ENCODE results near the gene STAT3.
"Not testable (repeated sequence)": the region's sequence is repeated elsewhere in the genome, so short reads cannot be mapped to it uniquely, and the experiment has no call there.

STAT3 gene

DNA sequence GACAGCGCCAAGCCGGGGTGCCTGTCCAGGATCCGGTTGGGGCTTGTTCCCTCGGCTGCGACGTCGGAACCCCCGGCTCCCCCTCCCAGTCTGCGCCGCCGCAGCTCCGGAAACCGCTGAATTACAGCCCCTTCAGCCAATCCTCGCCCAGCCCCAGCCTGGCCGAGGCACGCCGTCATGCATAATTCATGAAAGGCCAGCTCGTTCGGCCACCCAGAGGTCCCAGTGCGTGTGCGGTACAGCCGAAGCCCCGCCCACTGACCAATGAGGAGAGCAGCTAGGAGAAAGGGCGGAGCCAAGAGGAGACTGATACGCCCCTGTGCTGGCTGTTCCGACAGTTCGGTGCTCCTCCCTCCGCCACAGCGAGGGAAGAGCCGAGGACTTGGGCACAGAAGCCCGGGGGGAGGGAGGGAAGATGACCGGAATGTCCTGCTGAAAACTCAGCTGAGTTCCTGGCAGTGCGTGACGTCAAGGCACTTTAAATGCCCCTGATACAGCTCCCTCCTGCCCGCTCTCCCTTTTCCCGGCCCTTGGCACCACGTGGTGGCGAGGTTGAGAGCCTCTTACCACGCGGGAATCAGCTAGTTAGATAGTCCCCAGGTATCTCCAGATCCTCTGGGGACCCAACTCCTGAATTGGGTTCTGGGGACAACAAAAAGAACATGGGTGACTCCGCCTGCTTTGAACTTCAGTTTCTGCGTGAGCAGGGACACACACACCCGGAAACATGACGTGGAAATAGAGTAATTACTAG, at the start of gene STAT3:
TSS of gene STAT3 (minus strand) at position 62 of the 754 bp plus-strand sequence. CDS start 39,926 bp downstream, outside the sequence.
- DNase-seq (ENCODE audit: low spot score): peak; percentile 100

DNA sequence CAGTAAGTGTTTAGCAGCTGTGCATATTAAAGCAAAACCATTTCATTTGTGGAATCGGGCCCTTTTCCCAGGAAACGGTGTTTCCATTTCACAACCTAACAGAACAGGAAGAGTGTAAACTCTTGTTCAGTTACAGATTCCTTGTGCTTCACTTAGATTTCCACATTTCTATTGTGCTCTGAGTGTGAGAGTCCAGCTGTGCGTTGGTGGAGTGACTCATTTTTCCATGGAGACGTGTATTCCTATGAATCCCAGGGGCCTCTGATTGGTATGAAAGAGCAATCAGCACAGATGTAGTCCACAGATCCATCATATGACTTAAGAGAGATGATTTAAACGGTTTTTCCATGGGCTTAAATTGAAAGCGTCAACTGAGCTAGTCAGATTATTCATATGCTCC, 48.1 kb upstream of the STAT3 start:
- no peak for DNase-seq (ENCODE audit: low spot score)

GRCh38 chr17:42431758-42432161, 43.5 kb upstream of the STAT3 start:
- no peak for DNase-seq (ENCODE audit: low spot score)

GRCh38 chr17:42429726-42430447, 41.6 kb upstream of the STAT3 start:
- no peak for DNase-seq (ENCODE audit: low spot score)

- peak; percentile 52 for DNase-seq (ENCODE audit: low spot score)
These were observed 40.1 kb upstream of the STAT3 start for GRCh38 chr17:42428141-42428944.

DNA sequence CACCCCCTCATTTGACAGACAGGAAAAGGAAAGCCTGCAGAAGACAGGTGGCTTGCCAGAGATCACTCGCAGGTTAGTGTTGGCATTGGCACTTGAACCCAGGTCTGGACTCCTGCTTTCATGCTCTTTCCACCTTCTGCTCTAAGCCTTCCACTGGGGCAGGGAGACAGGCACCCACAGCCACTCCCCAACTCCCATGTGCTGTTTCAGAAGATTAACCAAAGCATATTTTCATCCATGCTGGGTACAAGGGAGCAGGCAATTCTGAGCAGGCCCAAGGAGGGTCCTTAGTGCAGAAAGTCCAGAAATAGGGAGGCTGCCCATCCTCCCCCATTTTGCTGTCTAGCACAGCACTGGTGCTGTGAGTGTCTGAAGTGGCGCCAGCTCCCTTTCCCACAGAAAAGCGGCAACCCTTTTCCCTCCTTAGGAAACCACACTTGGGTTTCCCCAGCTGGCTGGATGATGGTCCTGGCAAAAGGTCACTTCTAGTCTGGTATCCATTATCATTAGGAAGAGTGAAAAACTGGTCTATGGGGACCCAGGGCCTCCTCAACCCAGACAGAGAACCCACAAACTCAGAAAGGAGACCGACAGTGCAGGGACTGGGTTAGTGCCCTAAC, 36.9 kb upstream of the STAT3 start:
- DNase-seq (ENCODE audit: low spot score): no peak

DNA sequence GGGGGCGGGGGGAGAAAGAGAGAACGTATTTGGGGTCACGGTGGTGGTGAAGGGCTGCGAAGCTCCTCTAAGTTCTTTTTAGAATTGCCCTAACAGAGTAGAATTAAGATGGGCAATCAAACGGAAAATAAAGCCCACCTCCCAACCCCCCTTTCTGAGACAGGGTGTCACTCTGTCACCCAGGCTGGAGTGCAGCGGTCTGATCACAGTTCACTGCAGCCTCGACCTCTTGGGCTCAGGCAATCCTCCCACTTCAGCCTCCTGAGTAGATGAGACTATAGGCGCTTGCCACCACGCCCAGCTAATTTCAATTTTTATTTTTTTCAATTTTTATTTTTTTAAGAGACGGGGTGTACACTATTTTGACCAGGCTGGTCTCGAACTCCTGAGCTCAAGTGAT, 35.5 kb upstream of the STAT3 start:
- DNase-seq (ENCODE audit: low spot score): no peak

- no peak for DNase-seq (ENCODE audit: low spot score)
These were observed 34.9 kb upstream of the STAT3 start, which contains the start of gene CAVIN1 for GRCh38 chr17:42422958-42423712. Gene CAVIN1 (minus strand): TSS chr17:42423256. CDS start chr17:42423097, 159 bp downstream.

- peak; percentile 8 for DNase-seq (ENCODE audit: low spot score)
These were observed 34.2 kb upstream of the STAT3 start for GRCh38 chr17:42422412-42422957.

DNA sequence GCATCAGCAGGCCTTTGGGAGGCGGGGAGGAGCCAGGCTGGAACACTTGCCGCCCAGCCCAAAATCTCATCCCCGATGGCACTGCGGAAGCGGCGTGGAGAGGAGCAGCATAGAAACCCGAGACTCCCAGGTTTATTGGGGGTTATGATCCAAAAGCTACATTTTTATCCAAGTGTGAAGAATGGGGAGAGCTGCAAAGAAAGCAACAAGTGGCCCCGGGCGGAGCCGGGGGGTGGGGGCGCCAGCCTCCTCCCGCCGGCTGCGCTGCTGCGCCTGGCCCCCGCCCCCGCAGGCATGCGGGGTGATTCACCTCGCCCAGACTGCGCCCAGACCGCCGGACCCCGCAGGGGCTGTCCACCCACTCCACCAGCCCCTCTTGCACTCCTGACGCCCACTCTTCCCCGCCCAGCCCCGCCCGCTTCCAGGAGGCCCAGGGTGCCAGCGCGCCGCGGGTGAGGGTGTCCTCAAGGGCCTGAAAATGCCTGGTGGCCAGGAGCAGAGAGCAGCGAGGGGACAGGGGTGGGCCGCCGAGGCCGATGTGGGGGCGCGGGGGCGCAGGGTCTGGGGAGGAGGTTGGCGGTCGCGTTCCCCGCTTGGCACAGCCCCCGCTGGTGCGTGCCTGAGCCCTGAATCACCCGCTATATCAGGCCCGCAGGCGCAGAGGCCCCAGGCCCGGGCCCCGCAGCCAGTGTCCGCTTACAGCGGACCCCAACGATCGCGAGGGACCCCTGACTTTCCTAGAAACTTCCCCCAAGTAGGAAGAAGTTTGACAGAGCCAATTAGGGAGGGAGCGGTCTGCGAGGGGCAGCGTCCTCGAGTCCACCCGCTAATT, 33.5 kb upstream of the STAT3 start:
- no peak for DNase-seq (ENCODE audit: low spot score)

- no peak for DNase-seq (ENCODE audit: low spot score)
These were observed 32.9 kb upstream of the STAT3 start for GRCh38 chr17:42421136-42421506.

DNA sequence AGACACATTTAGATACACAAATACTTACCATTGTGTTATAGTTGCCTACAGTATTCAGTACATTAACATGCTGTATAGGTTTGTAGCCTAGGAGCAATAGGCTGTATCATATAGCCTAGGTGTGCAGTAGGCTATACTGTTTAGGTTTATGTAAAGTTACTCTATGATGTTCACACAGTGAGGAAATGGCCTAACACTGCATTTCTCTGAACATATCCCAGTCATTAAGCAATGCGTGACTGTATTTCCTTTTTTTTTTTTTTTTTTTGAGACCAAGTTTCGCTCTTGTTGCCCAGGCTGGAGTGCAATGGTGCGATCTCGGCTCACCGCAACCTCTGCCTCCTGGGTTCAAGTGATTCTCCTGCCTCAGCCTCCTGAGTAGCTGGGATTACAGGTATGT, 29.7 kb upstream of the STAT3 start:
- DNase-seq (ENCODE audit: low spot score): not testable (repeated sequence)

DNA sequence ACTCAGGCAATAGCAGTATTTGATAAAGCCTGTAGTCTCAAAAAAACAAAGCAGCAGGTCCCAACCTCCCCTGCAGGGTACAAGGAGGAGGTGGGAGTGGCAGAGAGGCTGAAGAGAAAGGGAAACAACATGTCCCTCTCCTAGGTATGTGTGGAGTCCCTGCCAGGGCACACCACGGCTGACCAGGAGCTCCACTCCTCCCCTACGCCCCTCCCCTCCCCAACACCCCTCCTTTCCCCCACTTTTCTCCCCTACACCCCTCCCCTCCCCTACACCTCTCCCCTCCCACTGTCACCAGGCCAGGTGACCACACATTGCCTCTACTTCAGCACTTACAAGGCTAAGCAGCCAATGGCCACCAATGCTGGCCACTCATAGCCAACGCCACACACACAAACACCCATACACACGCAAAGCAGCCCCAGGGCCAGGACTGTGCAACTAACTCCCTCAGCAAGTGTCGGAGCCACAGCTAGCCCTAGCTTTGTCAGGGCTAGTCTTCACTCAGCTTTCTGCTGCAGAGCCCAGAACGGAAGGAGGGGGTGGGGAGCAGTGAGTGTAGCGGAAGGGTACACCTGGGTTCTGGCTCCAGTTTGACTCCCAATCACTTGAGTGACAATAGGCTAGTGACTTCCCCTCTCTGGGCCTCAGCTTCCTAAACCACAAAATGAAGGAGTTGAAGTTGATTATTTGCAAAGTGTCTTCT, 26.6 kb upstream of the STAT3 start:
- DNase-seq (ENCODE audit: low spot score): peak; percentile 60

- DNase-seq (ENCODE audit: low spot score): no peak
These were observed 25.3 kb upstream of the STAT3 start for GRCh38 chr17:42413464-42414040.

- no peak for DNase-seq (ENCODE audit: low spot score)
These were observed 23.9 kb upstream of the STAT3 start for GRCh38 chr17:42411905-42412679.

DNA sequence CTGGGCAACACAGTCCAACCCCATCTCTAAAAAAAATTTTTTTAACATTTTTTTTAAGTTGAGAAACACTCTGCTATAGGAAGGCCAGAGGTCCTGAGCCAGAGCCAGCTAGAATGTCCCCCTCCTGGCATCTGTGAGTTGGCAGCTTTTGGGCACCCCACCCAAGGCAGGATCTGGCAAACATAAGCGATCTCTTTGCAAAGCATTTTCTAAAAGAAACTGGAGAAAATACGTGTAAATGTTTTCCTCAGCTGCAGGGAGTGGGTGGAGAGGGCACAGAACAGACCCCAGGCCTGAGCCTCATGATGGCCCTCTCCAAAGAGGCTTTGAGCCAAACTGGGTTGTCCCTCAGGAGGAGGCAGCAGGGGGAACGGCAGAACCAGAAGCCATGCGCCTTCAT, 23.1 kb upstream of the STAT3 start:
- no peak for DNase-seq (ENCODE audit: low spot score)

- no peak for DNase-seq (ENCODE audit: low spot score)
These were observed 22.1 kb upstream of the STAT3 start for GRCh38 chr17:42410319-42410685.

DNA sequence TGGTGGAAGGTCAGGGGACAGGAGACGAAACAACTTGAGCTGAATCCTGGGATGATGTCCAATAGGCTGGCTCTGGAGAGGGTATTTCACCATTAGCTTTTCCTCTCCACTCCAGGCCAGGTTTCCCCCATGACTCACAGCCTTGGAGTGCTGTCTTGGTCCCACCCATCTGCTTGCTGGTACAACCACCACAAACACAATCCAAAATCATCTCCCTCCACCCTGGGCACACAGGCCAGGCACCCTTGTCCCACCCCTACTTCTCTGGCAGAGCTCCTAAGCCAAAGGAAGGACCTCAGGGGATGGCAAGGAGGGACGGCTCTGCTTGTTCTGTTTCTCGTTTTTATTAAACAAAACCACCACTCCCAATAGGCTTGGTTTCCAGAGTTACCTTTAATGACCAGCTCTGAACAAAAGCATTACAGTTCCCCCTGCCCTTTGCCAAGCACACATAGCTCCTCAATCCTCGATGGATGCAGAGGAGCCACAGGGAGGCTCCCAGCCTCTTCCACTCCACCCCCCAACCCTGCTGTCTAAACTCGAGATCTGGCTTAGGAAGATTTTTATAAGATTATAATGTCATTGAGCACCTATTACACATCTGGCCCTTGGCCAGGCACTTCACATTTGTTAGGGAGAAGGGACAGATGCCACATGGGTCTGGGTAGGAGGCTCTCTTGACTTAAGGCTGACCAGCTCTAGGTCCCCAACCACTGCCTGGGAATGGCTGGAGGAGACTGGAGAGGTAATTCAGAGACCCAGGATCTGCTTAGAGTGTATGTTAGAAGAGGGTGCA, 21.5 kb upstream of the STAT3 start:
- DNase-seq (ENCODE audit: low spot score): no peak

Measured in CD4-positive, alpha-beta T cell treated with Interleukin-6 at 100 ng/mL for 8 hours (primary cell).